GM12878 (cell line): ENCODE results near the gene SLC6A11. TPM values are rescaled to one million over a fixed set of nuclear protein-coding genes. Genes with fewer than 3 reads are reported as not detected.

Experiments
- ATAC-seq: fragments of 200-7000 bp; cut with Tn5 transposase; 3 replicates; pipeline ENCODE4 v1.9.1; 2020; ENCODE audit warnings: mild to moderate bottlenecking, moderate library complexity
- BruUV-seq: library from RNA; stranded (reverse); fragments of 400-500 nt; replicated peaks from 2 replicates; lab custom pipeline; 2021; lab: Mats Ljungman, UMichigan
- CTCF ChIA-PET: fragments of 300-600 bp; sonication (Branson Sonifier 250); formaldehyde crosslinking; extraction: SDS; loops from one replicate; lab custom pipeline; 2021; ENCODE audit warnings: inconsistent platforms; lab: Yijun Ruan, JAX
- POLR2A ChIA-PET: fragments of 350-600 bp; formaldehyde crosslinking; extraction: SDS; loops from one replicate; lab custom pipeline; 2021; ENCODE audit warnings: inconsistent platforms; lab: Charles Lee
- RAD21 ChIA-PET: fragments of 300-600 bp; sonication (Branson Sonifier 250); formaldehyde crosslinking; loops from one replicate; lab custom pipeline; 2023; ENCODE audit warnings: antibody characterized with exemption; ENCODE audit not compliant: unreplicated experiment; lab: Charles Lee
- SMC1A ChIA-PET: fragments of 300-600 bp; sonication (Branson Sonifier 250); formaldehyde crosslinking; loops from one replicate; lab custom pipeline; 2023; ENCODE audit not compliant: unreplicated experiment, uncharacterized antibody; lab: Charles Lee
- DNase-seq: peaks from one replicate; pipeline ENCODE4 v3.0.0-alpha.2; 2011; ENCODE audit warnings: low read depth, low spot score
- FAIRE-seq: peaks from 3 replicates; lab custom pipeline; 2011; peaks lifted over from hg19 to GRCh38; lab: Jason Lieb, UNC
- H2AFZ ChIP-seq: 2 replicates; pipeline ENCODE4 v1.6.0; 2011; ENCODE audit warnings: low read depth, low read length, control low read depth; ENCODE audit not compliant: control insufficient read depth
- H3K27ac ChIP-seq: 2 replicates; pipeline ENCODE4 v1.5.1; 2011; ENCODE audit warnings: control low read depth; ENCODE audit not compliant: control insufficient read depth, insufficient read depth
- H3K27me3 ChIP-seq, 2 experiments: replicated peaks in 1 of 2; 2 replicates each; pipeline versions ENCODE4 v1.6.0 to v1.6.1; 2011; ENCODE audit warnings: low read length in 1 of 2; ENCODE audit not compliant: control insufficient read depth in 2 of 2, insufficient read depth in 2 of 2
- H3K36me3 ChIP-seq, 2 experiments: 2 replicates each; pipeline ENCODE4 v1.5.1; 2011; ENCODE audit warnings: low read length in 1 of 2; ENCODE audit not compliant: control insufficient read depth in 2 of 2, insufficient read depth in 2 of 2
- H3K4me1 ChIP-seq: 2 replicates; pipeline ENCODE4 v1.6.1; 2011; ENCODE audit warnings: mild to moderate bottlenecking, low read length, moderate library complexity, mixed read lengths; ENCODE audit not compliant: control insufficient read depth, insufficient read depth
- H3K4me2 ChIP-seq: 2 replicates; pipeline ENCODE4 v1.6.0; 2011; ENCODE audit warnings: control low read depth; ENCODE audit not compliant: control insufficient read depth, insufficient read depth
- H3K4me3 ChIP-seq: fragments of 200-600 bp; sonication (generic); 2 replicates; pipeline ENCODE4 v1.5.1; 2016
- H3K79me2 ChIP-seq: 2 replicates; pipeline ENCODE4 v1.6.0; 2011; ENCODE audit warnings: low read length; ENCODE audit not compliant: control insufficient read depth, insufficient read depth
- H3K9ac ChIP-seq: 2 replicates; pipeline ENCODE4 v1.8.0; 2011; ENCODE audit warnings: low read length, control low read depth, mixed read lengths; ENCODE audit not compliant: control insufficient read depth, insufficient read depth
- H3K9me3 ChIP-seq: replicated peaks from 3 replicates; pipeline ENCODE4 v1.5.1; 2011; ENCODE audit warnings: mild to moderate bottlenecking, low read length; ENCODE audit not compliant: control insufficient read depth, insufficient read depth
- H4K20me1 ChIP-seq: 2 replicates; pipeline ENCODE4 v1.6.0; 2011; ENCODE audit not compliant: control insufficient read depth, insufficient read depth
- ASH2L ChIP-seq: fragments of 300-600, 200-600 bp; sonication (generic); IDR thresholded peaks from 2 replicates; pipeline ENCODE4 v1.6.1; 2017; ENCODE audit warnings: low read depth, mild to moderate bottlenecking, borderline replicate concordance
- CREM ChIP-seq: IDR thresholded peaks from 2 replicates; pipeline ENCODE4 v1.6.1; 2014; ENCODE audit warnings: antibody characterized with exemption, low read depth
- RAD21 ChIP-seq: IDR thresholded peaks from 2 replicates; pipeline ENCODE4 v1.6.1; 2011; ENCODE audit warnings: mild to moderate bottlenecking, low read depth, low read length, moderate library complexity; ENCODE audit not compliant: insufficient read depth
- RCOR1 ChIP-seq: conservative IDR thresholded peaks from 2 replicates; pipeline ENCODE4 v1.6.1; 2012; ENCODE audit warnings: low read depth, low read length, improper control_type of control experiment
- SMC3 ChIP-seq: IDR thresholded peaks from 2 replicates; pipeline ENCODE4 v1.6.1; 2011; ENCODE audit warnings: low read length, improper control_type of control experiment, borderline replicate concordance
- SREBF1 ChIP-seq: IDR thresholded peaks from 2 replicates; pipeline ENCODE4 v1.6.1; 2012; ENCODE audit warnings: mild to moderate bottlenecking, low read length
- STAT3 ChIP-seq: IDR thresholded peaks from 2 replicates; pipeline ENCODE4 v1.6.1; 2011; ENCODE audit warnings: low read depth, low read length, improper control_type of control experiment
- WGBS: methylation state at CpG from one replicate; pipeline ENCODE4 v1.1.6; 2016; ENCODE audit warnings: low lambda C conversion rate; ENCODE audit not compliant: insufficient replicate concordance, insufficient coverage; ENCODE audit errors: missing lambda C conversion rate; 5-methylcytosine and 5-hydroxymethylcytosine counted together
- in situ Hi-C: fragments of 300-500 bp; cut with MboI; formaldehyde crosslinking; loops from 9 replicates; pipeline ENCODE4 v1.14.3; 2018; ENCODE audit warnings: mixed read lengths
- intact Hi-C: fragments of 100-400 bp; cut with micrococcal nuclease; formaldehyde crosslinking; loops from one replicate; pipeline ENCODE4 v1.14.2; 2022; ENCODE audit not compliant: unreplicated experiment
- polyA plus RNA-seq, 11 experiments: library from polyadenylated mRNA; depleted of rRNA in 4 of 11; unstranded in 6 of 11; stranded (reverse) in 5 of 11; fragments of >200 nt; fragmentation: Nextera tagmentation in 4 of 11; fragmentation: Illumina TruSeq in 1 of 11; extraction: Ambion mirVana in 4 of 11; extraction: Trizol in 1 of 11; gene quantifications; 1 replicate in 1 of 11; 2 replicates in 10 of 11; pipeline versions ENCODE4 v1.2.1 to v1.2.3, GENCODE V29; 2011 to 2016; ENCODE audit warnings: inconsistent platforms in 2 of 11, missing spikeins in 2 of 11, low read depth in 1 of 11
- total RNA-seq, 4 experiments: library from RNA; depleted of rRNA in 3 of 4; stranded (reverse); fragments of >200 nt in 3 of 4; fragmentation: Illumina TruSeq in 1 of 4; extraction: Trizol in 1 of 4; gene quantifications; 2 replicates each; pipeline versions ENCODE4 v1.2.1 to v1.2.3, GENCODE V29; 2013 to 2021
- TF ChIP-seq, protein P1 (sequence below): fragments of 450-650 bp; IDR thresholded peaks from 2 replicates; pipeline ENCODE4 v1.6.1; 2017; ENCODE audit warnings: mild to moderate bottlenecking, moderate library complexity
- TF ChIP-seq, protein P2 (sequence below), 3 experiments: IDR thresholded peaks in 2 of 3; conservative IDR thresholded peaks in 1 of 3; 2 replicates each; pipeline ENCODE4 v1.5.1; 2011; ENCODE audit warnings: low read depth in 3 of 3, low read length in 3 of 3, mild to moderate bottlenecking in 3 of 3, control low read depth in 2 of 3, moderate library complexity in 2 of 3, inconsistent platforms in 1 of 3, mixed read lengths in 1 of 3; ENCODE audit not compliant: control insufficient read depth in 2 of 3, insufficient read depth in 1 of 3; ENCODE audit errors: extremely low read depth in 1 of 3
- TF ChIP-seq, protein P3 (sequence below): fragments of 450-650 bp; IDR thresholded peaks from 2 replicates; pipeline ENCODE4 v1.6.1; 2016; ENCODE audit warnings: mild to moderate bottlenecking

Gene SLC6A11
- total and polyA plus RNA-seq, 10 of the 15 experiments (the other 5 are each of a cell fraction or from before 2014, with no cell fraction given): not detected

DNA sequence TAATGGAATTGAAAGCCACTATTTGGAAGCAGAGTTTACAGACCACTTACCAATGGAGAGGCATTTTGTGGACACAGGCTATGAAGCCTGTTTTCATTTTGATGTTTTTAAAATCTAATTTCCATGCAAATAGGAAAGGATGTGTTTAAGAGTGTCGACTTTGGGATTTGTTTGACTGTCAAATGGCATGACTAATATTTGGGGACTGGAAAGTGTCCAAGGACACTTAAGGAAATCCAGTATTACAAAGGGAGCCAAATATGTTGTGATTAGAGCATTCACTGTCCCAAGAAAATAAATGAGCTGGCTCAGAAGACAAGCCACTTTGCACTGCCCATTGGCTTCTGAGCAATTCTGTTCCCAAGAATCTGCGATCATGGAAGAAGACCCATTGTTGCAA, 34.0 kb upstream of the SLC6A11 start (continued):
- TF ChIP-seq, protein P1, sequence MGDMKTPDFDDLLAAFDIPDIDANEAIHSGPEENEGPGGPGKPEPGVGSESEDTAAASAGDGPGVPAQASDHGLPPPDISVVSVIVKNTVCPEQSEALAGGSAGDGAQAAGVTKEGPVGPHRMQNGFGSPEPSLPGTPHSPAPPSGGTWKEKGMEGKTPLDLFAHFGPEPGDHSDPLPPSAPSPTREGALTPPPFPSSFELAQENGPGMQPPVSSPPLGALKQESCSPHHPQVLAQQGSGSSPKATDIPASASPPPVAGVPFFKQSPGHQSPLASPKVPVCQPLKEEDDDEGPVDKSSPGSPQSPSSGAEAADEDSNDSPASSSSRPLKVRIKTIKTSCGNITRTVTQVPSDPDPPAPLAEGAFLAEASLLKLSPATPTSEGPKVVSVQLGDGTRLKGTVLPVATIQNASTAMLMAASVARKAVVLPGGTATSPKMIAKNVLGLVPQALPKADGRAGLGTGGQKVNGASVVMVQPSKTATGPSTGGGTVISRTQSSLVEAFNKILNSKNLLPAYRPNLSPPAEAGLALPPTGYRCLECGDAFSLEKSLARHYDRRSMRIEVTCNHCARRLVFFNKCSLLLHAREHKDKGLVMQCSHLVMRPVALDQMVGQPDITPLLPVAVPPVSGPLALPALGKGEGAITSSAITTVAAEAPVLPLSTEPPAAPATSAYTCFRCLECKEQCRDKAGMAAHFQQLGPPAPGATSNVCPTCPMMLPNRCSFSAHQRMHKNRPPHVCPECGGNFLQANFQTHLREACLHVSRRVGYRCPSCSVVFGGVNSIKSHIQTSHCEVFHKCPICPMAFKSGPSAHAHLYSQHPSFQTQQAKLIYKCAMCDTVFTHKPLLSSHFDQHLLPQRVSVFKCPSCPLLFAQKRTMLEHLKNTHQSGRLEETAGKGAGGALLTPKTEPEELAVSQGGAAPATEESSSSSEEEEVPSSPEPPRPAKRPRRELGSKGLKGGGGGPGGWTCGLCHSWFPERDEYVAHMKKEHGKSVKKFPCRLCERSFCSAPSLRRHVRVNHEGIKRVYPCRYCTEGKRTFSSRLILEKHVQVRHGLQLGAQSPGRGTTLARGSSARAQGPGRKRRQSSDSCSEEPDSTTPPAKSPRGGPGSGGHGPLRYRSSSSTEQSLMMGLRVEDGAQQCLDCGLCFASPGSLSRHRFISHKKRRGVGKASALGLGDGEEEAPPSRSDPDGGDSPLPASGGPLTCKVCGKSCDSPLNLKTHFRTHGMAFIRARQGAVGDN: no peak
- no peak for TF ChIP-seq STAT3
- no peak for TF ChIP-seq CREM

DNA sequence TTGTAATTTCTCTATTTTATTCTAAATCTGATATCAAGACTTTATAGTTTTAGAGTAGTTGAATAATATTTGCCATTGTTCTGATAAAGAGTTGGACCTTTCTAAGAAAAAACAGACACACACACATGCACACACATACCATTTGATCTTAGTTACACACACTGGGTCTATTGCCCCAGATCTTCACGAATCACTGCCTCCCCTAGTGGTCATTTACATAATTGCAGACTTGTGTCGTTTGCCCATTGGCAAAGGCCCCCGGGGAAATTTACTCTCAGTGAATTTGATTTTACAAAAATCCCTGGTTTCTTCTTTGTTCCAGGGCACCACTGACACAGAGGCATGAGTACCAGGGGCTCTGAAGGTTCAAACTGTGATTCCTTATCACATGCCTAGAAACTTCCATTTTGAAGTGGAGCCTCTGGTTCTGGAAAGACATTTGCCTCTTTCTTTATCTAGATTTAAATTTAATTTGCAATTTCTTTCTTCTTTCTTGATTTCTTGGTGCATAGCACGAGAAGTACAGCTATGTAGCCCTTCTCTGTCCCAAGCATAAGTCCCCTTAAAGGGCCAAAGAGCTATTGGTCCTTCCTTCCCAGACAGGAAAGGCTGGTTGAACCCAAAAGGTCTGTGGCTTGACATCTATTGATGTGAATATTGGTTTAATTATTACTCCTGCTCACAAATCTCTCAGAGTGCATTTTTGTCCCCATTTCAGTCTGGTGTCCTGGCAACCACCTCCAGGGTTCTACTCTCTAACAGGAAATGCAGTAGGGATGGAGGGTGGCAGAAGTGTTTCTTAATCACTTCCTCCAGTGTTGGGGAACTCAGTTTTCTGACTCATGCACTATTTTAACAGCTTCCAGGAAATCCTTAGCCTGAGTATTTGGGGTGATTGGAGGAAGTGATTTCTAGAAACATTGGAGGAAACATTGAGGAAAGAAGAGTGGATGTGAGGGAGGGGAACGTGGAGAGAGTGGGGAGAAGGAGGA, 32.4 kb upstream of the SLC6A11 start:
- no peak overlapping the region for H3K27ac ChIP-seq
- ATAC-seq: peak; percentile 77
- RAD21 ChIA-PET: no interaction called here
- H4K20me1 ChIP-seq: no peaks in the 10 kb centered on the region
- POLR2A ChIA-PET: no interaction called here
- no TSS peak for BruUV-seq
- no peak for FAIRE-seq
- 0 out of 4 replicates have a peak, but pooled peaks cover 0 to 4% of the 10 kb centered on the region in 2 experiments for H3K27me3 ChIP-seq
- no peaks in the 10 kb centered on the region for H3K79me2 ChIP-seq
- no peak overlapping the region for H3K4me3 ChIP-seq
- H2AFZ ChIP-seq: no peak overlapping the region
- 8% methylated on average over 5 of the region's 5 CpGs for WGBS
- no peak overlapping the region for H3K4me2 ChIP-seq
- in situ Hi-C loops: no loop called here
- H3K36me3 ChIP-seq: no peaks in the 10 kb centered on the region
- DNase-seq: no peak
- CTCF ChIA-PET: interaction anchor here (0.7 to 2.6 kb wide), 3 partner anchors 13 to 26 kb away, joined by 3 to 14 read pairs (median 8); no protein-coding TSS in a partner anchor
- no peak for TF ChIP-seq SREBF1
- TF ChIP-seq CREM: no peak
- TF ChIP-seq RAD21: peak; percentile 43
- TF ChIP-seq, protein P2, sequence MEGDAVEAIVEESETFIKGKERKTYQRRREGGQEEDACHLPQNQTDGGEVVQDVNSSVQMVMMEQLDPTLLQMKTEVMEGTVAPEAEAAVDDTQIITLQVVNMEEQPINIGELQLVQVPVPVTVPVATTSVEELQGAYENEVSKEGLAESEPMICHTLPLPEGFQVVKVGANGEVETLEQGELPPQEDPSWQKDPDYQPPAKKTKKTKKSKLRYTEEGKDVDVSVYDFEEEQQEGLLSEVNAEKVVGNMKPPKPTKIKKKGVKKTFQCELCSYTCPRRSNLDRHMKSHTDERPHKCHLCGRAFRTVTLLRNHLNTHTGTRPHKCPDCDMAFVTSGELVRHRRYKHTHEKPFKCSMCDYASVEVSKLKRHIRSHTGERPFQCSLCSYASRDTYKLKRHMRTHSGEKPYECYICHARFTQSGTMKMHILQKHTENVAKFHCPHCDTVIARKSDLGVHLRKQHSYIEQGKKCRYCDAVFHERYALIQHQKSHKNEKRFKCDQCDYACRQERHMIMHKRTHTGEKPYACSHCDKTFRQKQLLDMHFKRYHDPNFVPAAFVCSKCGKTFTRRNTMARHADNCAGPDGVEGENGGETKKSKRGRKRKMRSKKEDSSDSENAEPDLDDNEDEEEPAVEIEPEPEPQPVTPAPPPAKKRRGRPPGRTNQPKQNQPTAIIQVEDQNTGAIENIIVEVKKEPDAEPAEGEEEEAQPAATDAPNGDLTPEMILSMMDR (IDR thresholded peaks at IDR 0.05 in 2 of 3, conservative IDR thresholded peaks at IDR 0.05 in 1 of 3; ENCODE audit: control insufficient read depth in 2 of 3, extremely low read depth in 1 of 3, insufficient read depth in 1 of 3, low read depth in 3 of 3, low read length in 3 of 3): peak; percentile 63 to 85 (median 82)
- TF ChIP-seq ASH2L: no peak
- TF ChIP-seq RCOR1: no peak
- TF ChIP-seq, protein P3, sequence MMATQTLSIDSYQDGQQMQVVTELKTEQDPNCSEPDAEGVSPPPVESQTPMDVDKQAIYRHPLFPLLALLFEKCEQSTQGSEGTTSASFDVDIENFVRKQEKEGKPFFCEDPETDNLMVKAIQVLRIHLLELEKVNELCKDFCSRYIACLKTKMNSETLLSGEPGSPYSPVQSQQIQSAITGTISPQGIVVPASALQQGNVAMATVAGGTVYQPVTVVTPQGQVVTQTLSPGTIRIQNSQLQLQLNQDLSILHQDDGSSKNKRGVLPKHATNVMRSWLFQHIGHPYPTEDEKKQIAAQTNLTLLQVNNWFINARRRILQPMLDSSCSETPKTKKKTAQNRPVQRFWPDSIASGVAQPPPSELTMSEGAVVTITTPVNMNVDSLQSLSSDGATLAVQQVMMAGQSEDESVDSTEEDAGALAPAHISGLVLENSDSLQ: no peak
- TF ChIP-seq SMC3: peak; percentile 30; the same call in 1 of the 2 replicates
- H3K4me1 ChIP-seq: no peaks in the 10 kb centered on the region
- intact Hi-C loops: no loop called here
- no peaks in the 10 kb centered on the region for H3K9me3 ChIP-seq
- no peak overlapping the region for H3K9ac ChIP-seq
- SMC1A ChIA-PET: interaction anchor here (0.6 to 0.9 kb wide), 2 partner anchors 15 to 23 kb away, joined by 3 read pairs; no protein-coding TSS in a partner anchor
